NT2/D1 (cell line): ENCODE results near the gene NDUFS6.

Source experiments
- SUZ12 ChIP-seq: IDR thresholded peaks from 2 replicates; pipeline ENCODE4 v1.6.1; 2011; ENCODE audit not compliant: insufficient read length, insufficient read depth; ENCODE audit errors: extremely low read depth
- YY1 ChIP-seq: IDR thresholded peaks from 2 replicates; pipeline ENCODE4 v1.6.1; 2011; ENCODE audit not compliant: insufficient read length, insufficient read depth
- ZNF274 ChIP-seq: IDR thresholded peaks from 2 replicates; pipeline ENCODE4 v1.6.1; 2011; ENCODE audit warnings: mild to moderate bottlenecking, low read depth, low read length

DNA sequence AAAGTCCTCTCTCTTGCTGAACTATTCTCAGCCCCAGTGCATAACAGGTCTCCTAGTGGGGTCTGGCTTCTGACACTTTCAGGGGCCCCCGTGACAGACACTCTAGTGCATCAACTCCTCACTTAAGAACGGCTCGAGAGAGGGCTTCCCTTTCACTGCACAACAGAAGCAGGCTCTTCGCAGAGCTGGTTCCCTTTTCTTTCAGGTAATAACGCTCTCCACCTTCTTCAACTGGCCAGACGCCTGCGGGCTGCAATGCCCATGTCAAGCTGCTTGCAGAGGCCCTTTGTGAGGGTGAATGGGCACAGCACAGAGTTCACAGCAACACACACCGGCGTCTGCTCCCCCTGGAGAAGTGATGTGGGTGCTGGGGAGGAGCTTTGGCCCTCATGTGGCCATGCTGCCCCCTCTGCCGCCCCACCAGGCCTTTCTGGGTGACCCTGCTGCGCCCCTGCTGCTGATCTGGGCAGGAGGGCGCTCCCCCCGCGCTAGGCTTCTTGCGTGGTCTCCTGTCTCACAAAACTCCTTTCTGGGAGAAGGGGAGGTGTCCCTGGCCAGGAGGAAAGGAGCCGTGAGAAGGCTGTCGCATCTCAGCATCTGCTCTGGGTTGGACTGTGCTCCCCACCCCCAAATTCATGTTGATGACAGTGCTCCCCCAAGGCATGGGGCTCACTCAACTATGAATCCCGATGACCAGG is 4.0 kb upstream of the NDUFS6 start:
- TF ChIP-seq YY1 = no peak
- TF ChIP-seq ZNF274 = no peak
- no peak for TF ChIP-seq SUZ12
